Measurements from ENCODE around the gene LIN37. TPM values are rescaled to one million over a fixed set of nuclear protein-coding genes. Genes with fewer than 3 reads are reported as not detected.

LIN37 gene
- total and polyA plus RNA-seq, 2 of the 13 experiments (the other 11 are each of a cell fraction or from before 2014, with no cell fraction given): 6.3 to 8.7 TPM

- H3K4me1 ChIP-seq (ENCODE audit: insufficient read depth, low read length): peaks cover 24% of the 10 kb centered on the region
- peak overlapping the region; percentile 92; the same call in 1 of the 2 replicates for H3K4me2 ChIP-seq (ENCODE audit: low read depth, low read length)
- CTCF ChIA-PET (ENCODE audit: low intra/inter-chr PET ratio, low total read pairs): no interaction called here
- TF ChIP-seq ZNF652 (CRISPR knock-in tag; IDR thresholded peaks at IDR 0.05; ENCODE audit: borderline replicate concordance, low read depth) (no peak), ETS1 (CRISPR knock-in tag; IDR thresholded peaks at IDR 0.05) (no peak), E2F2 (CRISPR knock-in tag; IDR thresholded peaks at IDR 0.05; ENCODE audit: borderline replicate concordance) (no peak), JUNB (CRISPR knock-in tag; IDR thresholded peaks at IDR 0.05; ENCODE audit: borderline replicate concordance) (no peak), SIX1 (CRISPR knock-in tag; IDR thresholded peaks at IDR 0.05; ENCODE audit: borderline replicate concordance) (no peak), ZNF891 (CRISPR knock-in tag; IDR thresholded peaks at IDR 0.05) (0 out of 2 replicates have a peak, but pooled peaks have one; percentile 11), NFYC (CRISPR knock-in tag; IDR thresholded peaks at IDR 0.05) (peak; percentile 49; the same call in 1 of the 2 replicates), IRF9 (CRISPR knock-in tag; IDR thresholded peaks at IDR 0.05; ENCODE audit: borderline replicate concordance) (no peak), GZF1 (CRISPR knock-in tag; IDR thresholded peaks at IDR 0.05) (no peak), NFYB (CRISPR knock-in tag; IDR thresholded peaks at IDR 0.05) (peak; percentile 59), RARG (CRISPR knock-in tag; IDR thresholded peaks at IDR 0.05; ENCODE audit: low read depth) (no peak)
- TF ChIP-seq, protein P1, sequence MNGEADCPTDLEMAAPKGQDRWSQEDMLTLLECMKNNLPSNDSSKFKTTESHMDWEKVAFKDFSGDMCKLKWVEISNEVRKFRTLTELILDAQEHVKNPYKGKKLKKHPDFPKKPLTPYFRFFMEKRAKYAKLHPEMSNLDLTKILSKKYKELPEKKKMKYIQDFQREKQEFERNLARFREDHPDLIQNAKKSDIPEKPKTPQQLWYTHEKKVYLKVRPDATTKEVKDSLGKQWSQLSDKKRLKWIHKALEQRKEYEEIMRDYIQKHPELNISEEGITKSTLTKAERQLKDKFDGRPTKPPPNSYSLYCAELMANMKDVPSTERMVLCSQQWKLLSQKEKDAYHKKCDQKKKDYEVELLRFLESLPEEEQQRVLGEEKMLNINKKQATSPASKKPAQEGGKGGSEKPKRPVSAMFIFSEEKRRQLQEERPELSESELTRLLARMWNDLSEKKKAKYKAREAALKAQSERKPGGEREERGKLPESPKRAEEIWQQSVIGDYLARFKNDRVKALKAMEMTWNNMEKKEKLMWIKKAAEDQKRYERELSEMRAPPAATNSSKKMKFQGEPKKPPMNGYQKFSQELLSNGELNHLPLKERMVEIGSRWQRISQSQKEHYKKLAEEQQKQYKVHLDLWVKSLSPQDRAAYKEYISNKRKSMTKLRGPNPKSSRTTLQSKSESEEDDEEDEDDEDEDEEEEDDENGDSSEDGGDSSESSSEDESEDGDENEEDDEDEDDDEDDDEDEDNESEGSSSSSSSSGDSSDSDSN (CRISPR knock-in tag; IDR thresholded peaks at IDR 0.05): no peak
- TF ChIP-seq, protein P2, sequence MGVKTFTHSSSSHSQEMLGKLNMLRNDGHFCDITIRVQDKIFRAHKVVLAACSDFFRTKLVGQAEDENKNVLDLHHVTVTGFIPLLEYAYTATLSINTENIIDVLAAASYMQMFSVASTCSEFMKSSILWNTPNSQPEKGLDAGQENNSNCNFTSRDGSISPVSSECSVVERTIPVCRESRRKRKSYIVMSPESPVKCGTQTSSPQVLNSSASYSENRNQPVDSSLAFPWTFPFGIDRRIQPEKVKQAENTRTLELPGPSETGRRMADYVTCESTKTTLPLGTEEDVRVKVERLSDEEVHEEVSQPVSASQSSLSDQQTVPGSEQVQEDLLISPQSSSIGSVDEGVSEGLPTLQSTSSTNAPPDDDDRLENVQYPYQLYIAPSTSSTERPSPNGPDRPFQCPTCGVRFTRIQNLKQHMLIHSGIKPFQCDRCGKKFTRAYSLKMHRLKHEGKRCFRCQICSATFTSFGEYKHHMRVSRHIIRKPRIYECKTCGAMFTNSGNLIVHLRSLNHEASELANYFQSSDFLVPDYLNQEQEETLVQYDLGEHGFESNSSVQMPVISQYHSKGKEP (CRISPR knock-in tag; IDR thresholded peaks at IDR 0.05): no peak
- H3K79me2 ChIP-seq (ENCODE audit: insufficient read depth, low read length): no peaks in the 10 kb centered on the region
- FAIRE-seq: no peak
- in situ Hi-C loops (cut with HindIII; ENCODE audit: extremely low pct_ligation_motif_present, low pct_unique_long_range_greater_than_20kb) (no loop called here), intact Hi-C loops (cut with micrococcal nuclease; ENCODE audit: unreplicated experiment) (no loop called here)
- POLR2A ChIA-PET: interaction anchor here (0.5 to 2.4 kb wide), 9 partner anchors 11 to 193 kb away, joined by 3 to 23 read pairs (median 4); partner anchors contain the start of genes COX6B1 and LIN37
- no peak overlapping the region for H3K9ac ChIP-seq (ENCODE audit: insufficient read depth, low read depth, low read length)
- H3K9me3 ChIP-seq (ENCODE audit: low read length): no peaks in the 10 kb centered on the region
- WGBS (ENCODE audit: low lambda C conversion rate): 23% methylated on average over 9 of the region's 9 CpGs
- no peak for DNase-seq (ENCODE audit: low spot score)
- no peak overlapping the region for H2AFZ ChIP-seq (ENCODE audit: low read length)
- peak overlapping the region in 1 of 3 experiments; percentile 77; a peak in 1 of 6 replicates for H3K4me3 ChIP-seq (replicated peaks in 1 of 3; ENCODE audit: insufficient read depth in 1 of 3, low read depth in 2 of 3, low read length in 3 of 3)
- no peaks in the 10 kb centered on the region for H4K20me1 ChIP-seq (ENCODE audit: insufficient read depth, low read length)
- H3K27me3 ChIP-seq (ENCODE audit: control insufficient read depth in 1 of 2, insufficient read depth in 2 of 2, low read length in 2 of 2): no peaks in the 10 kb centered on the region; a peak in 1 of 5 replicates
- no peak for ATAC-seq
- no TSS peak for BruUV-seq (replicated peaks)
- no peak overlapping the region for H3K27ac ChIP-seq (ENCODE audit: extremely low read length, insufficient read depth, low read length)
- H3K36me3 ChIP-seq (replicated peaks in 1 of 2; ENCODE audit: control insufficient read depth in 1 of 2, insufficient read depth in 2 of 2, low read length in 2 of 2): no peaks in the 10 kb centered on the region
Observed at GRCh38 chr19:35703343-35703742, 45.0 kb upstream of the LIN37 start.
